SIG-M5 treated with dmso at 0.1 percent for 504 hours (cell line): ENCODE measurements around the gene COL23A1.
"Not testable (repeated sequence)": the region's sequence is repeated elsewhere in the genome, so short reads cannot be mapped to it uniquely, and the experiment has no call there.

Source experiments
- DNase-seq: peaks from one replicate; lab custom pipeline; 2025; ENCODE audit not compliant: unreplicated experiment; lab: John Stamatoyannopoulos, UW

The COL23A1 gene

GRCh38 chr5:178236126-178236525 lies 354.1 kb downstream of the COL23A1 start:
- DNase-seq: no peak

GRCh38 chr5:178235588-178235974 lies 354.6 kb downstream of the COL23A1 start:
- DNase-seq: no peak

- DNase-seq: peak; percentile 81
These were observed 355.2 kb downstream of the COL23A1 start for GRCh38 chr5:178234750-178235587.

- no peak for DNase-seq
These were observed 356.0 kb downstream of the COL23A1 start for GRCh38 chr5:178234121-178234749.

- no peak for DNase-seq
These were observed 357.2 kb downstream of the COL23A1 start for GRCh38 chr5:178232920-178233429.

- DNase-seq: peak; percentile 58
These were observed 357.9 kb downstream of the COL23A1 start, which contains the start of gene PHYKPL for GRCh38 chr5:178232124-178232919. TSS of gene PHYKPL (minus strand) at chr5:178232802. CDS start at chr5:178232550, 252 bp downstream.

- DNase-seq: no peak
These were observed 358.6 kb downstream of the COL23A1 start for GRCh38 chr5:178231539-178232123.

GRCh38 chr5:178230879-178231538 lies 359.2 kb downstream of the COL23A1 start:
- DNase-seq: no peak

- no peak for DNase-seq
These were observed 360.3 kb downstream of the COL23A1 start for GRCh38 chr5:178229861-178230260.

- DNase-seq: not testable (repeated sequence)
These were observed 361.1 kb downstream of the COL23A1 start for GRCh38 chr5:178229111-178229510.

GRCh38 chr5:178228609-178229008 lies 361.6 kb downstream of the COL23A1 start:
- DNase-seq: no peak

- DNase-seq: no peak
These were observed 362.3 kb downstream of the COL23A1 start for GRCh38 chr5:178227929-178228328.

GRCh38 chr5:178227138-178227659 lies 363.0 kb downstream of the COL23A1 start:
- DNase-seq: no peak

- DNase-seq: no peak
These were observed 365.0 kb downstream of the COL23A1 start for GRCh38 chr5:178225174-178225573.

- DNase-seq: no peak
These were observed 365.8 kb downstream of the COL23A1 start for GRCh38 chr5:178224403-178224802.

GRCh38 chr5:178223828-178224335 lies 366.3 kb downstream of the COL23A1 start:
- no peak for DNase-seq

- no peak for DNase-seq
These were observed 366.9 kb downstream of the COL23A1 start for GRCh38 chr5:178223196-178223773.

GRCh38 chr5:178222292-178222691 lies 367.9 kb downstream of the COL23A1 start:
- DNase-seq: no peak

- no peak for DNase-seq
These were observed 368.3 kb downstream of the COL23A1 start for GRCh38 chr5:178221853-178222252.

GRCh38 chr5:178221282-178221681 lies 368.9 kb downstream of the COL23A1 start:
- peak; percentile 42 for DNase-seq
